T-helper 22 cell (primary cell): ENCODE measurements around the gene OR6A2.
A peak's percentile ranks its signal among the peaks of the same experiment; 100 is the strongest.

ENCODE experiments used
- DNase-seq: peaks from one replicate; pipeline ENCODE4 v3.0.0-alpha.2; 2020; ENCODE audit warnings: low read depth

OR6A2 gene

DNA sequence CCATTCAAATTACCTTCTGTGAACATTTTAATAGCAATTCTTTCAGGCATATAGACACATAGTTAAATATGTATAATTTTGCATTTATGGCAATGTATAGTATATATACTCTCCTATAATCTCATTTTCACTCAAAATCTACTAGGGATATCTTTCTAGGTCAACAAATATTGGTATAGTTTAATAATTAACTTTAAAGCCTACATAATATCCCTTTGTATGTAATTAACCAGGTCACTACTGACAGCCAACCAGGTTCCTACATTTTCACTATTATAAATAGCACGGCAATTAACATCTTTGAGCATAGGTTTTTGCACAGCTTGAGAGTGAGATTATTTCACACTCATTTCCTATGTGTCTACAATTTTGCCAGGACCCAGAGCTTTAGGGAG, 43.5 kb downstream of the OR6A2 start:
- no peak for DNase-seq

DNA sequence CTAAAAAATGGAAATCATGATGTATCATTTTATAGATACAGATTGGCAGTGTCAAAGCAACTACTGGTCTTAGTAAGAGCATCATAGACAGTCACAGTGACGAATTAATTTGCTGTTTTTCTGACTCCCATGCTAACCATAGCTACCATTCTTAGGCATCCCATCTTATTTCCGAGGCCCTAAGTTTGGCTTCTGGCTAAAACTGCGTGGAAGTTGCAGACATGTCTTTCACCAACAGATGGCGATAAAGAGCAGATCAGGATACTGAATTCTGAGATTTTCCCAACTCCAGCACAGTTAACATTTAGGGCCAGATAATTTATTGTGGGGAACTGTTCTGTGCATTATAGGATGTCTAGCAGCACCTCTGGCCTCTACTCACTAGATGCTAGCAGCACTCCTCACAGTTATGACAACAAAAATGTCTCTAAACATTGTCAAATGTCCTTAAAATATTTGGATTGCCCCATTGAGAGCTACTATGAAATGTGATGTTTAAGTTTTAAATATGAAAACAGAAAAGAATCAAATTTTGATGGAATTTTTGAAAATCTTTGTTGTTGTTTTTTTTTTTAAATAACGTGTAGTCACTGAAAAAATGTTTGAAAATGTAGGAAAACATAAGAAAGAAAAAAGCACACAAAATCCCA, 44.1 kb downstream of the OR6A2 start:
- DNase-seq: no peak

DNA sequence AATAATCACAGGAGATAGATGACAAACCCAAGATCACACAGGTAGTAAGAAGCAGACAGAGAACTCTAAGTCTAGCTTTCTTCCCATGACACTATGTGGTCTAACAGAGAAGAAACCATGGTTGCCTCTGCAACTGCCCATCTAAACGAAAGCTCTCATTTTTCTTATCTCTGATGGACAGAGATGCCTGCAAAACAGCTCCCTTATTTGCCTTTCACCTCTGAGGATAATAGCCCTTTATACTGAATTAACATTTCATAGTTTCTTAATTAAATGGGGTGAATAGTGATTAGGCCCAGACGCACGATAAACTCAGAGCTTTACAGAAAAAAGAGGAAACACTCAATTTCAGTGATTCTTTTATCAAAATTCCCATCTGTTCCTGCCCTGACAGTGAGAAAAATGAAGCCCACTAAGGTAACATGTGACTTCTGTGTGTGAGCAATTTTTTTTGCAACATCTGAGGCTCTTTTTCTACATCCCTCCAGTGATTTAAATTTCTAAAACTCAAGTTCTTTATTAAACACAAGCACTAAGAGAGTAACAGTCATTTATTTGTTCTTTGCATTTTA, 52.3 kb downstream of the OR6A2 start:
- DNase-seq: no peak

DNA sequence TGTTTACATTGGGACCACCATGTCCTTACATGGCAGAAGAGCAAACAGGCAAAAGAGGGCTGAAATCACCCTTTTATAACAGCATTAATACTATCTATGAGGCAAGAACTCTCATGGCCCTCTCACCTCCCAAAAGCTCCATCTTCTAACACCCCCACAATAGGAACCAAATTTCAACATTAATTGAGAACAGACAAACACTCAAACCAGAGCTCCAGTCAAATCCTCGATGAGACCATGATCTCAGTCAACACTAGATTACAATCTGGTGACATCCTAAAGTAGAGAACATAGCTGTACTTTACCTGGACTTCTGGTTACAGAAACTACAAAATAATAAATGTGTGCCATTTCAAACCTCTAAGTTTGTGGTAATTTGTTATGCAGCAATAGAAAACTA, 52.9 kb downstream of the OR6A2 start:
- no peak for DNase-seq

DNA sequence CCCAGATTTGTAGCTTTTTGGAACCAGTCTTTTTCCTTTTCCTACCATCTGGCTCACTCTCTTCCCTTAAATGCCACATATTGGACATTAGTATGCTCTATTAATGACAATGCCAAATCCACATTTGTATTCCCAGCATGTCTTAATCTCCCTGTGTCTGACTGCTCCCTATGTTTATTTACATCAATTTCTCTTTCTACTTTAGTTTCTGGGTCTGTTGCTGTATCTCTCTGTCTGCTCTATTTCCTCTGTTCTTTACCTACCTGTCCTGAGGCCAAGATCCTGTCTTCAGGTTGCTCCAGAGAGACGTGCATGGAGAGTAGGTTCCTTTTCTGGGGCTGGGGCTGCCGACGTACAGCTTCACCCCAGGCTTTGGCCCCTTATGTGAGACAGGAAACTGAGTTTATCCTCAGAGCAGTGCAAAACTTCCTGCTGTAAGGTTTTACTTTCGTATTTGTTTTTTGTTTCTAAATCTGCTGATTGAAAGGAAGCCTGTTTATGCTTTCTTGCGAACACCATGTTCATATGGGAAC, 53.3 kb downstream of the OR6A2 start:
- DNase-seq: peak; percentile 14

DNA sequence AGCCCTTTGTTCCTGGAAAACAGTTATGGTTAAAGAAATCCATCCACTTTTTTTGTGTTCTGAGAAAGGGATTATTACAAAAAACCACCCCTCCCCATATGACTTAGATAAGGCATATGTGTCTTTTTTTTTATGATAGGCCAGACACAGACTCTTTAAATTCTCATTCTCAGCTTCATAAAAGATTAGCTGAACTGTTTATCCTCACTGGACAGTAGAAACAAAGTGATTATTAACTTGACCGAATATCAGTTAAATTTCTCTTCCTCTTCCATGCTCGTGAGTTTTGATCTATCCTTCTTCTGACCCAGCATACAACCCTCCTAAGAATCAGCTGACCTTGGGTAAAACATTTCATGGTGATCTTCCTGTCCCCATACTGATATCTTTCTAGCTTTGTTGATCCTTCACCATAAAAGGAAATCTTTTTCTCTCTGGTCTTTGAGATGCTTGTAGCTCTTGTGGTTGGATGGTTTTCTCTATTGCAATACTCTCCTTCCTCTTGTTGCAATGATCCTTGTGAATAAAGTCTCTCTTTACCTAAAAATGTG, 53.9 kb downstream of the OR6A2 start:
- DNase-seq: no peak

DNA sequence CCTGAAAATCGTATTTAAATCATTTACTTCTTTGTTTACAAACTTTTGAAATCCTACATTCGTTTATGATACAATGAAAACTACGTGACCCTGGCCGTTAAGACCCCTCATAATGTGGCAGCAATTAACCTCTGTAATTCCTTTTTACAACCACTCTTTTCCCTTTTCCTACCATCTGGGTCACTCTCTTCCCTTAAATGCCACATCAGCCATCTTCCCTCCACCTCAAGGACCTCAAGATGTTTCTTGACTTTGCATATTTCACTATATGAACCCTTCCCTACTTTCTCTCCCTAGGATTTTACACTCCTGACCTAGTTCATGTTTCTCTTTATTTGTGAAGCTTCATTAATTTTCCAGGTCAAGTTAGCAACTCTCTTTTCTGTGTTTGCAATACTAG, 54.5 kb downstream of the OR6A2 start:
- no peak for DNase-seq

DNA sequence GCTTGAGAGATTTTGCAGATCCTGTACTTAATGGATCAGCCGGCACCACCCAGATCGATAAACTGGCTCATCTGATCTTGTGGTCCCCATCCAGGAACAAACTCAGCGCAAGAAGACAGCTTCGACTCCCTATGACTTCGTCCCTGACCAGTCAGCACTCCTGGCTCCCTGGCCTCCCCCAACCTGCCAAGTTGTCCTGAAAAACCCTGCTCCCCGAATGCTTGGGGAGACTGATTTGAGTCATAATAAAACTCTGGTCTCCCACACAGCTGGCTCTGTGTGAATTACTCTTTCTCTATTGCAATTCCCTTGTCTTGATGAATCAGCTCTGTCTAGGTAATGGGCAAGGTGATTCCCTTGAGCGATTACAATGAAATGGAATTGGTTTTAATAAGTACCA, 57.2 kb downstream of the OR6A2 start:
- no peak for DNase-seq
